Erythroblast (primary cell): ENCODE measurements around the gene SHB.

Experiments
- GATA1 ChIP-seq: IDR thresholded peaks from 2 replicates; pipeline ENCODE4 v1.6.1; 2011; ENCODE audit warnings: low read depth, mild to moderate bottlenecking, control low read depth, low read length, moderate library complexity
- POLR2A ChIP-seq: IDR thresholded peaks from 2 replicates; pipeline ENCODE4 v1.6.1; 2011; ENCODE audit warnings: mild to moderate bottlenecking, low read length

- TF ChIP-seq POLR2A (no peak), GATA1 (no peak)
Observed at GRCh38 chr9:37994639-37995347, 74.2 kb downstream of the SHB start.
